Lower leg skin (tissue), 3 donors: ENCODE data around the gene MCM5.

Experiments
- POLR2A ChIP-seq, 2 donors: fragments of 450-650 bp; IDR thresholded peaks; one replicate each; pipeline ENCODE4 v1.6.1; 2016 to 2017; ENCODE audit warnings: antibody characterized with exemption in 2 of 2, mild to moderate bottlenecking in 1 of 2, moderate library complexity in 1 of 2
- TF ChIP-seq, protein P1 (sequence below), 3 donors: fragments of 450-650 bp; IDR thresholded peaks; one replicate each; pipeline ENCODE4 v1.5.1; 2016; ENCODE audit warnings: antibody characterized with exemption in 3 of 3, mild to moderate bottlenecking in 3 of 3, moderate library complexity in 2 of 3

DNA sequence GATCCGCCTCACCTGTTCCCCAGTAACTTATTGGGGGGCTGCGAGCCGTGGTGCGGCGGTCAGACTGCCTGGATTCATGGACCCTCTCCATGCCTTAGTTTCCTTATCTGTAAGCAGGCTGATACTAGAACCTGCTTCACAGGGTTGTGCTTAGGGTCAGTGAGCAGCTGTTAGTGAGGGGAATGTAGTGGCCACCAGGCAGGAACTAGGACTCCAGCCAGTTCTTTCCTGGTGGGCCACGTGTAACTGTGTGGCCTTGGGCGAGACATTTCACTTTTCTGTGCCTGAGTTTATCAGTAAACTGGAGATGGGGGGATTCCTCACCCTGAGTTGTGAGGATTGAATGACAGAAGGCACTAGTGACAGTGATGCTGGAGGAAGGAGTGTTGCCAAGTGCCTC, 24.8 kb downstream of the MCM5 start:
- TF ChIP-seq, protein P1, sequence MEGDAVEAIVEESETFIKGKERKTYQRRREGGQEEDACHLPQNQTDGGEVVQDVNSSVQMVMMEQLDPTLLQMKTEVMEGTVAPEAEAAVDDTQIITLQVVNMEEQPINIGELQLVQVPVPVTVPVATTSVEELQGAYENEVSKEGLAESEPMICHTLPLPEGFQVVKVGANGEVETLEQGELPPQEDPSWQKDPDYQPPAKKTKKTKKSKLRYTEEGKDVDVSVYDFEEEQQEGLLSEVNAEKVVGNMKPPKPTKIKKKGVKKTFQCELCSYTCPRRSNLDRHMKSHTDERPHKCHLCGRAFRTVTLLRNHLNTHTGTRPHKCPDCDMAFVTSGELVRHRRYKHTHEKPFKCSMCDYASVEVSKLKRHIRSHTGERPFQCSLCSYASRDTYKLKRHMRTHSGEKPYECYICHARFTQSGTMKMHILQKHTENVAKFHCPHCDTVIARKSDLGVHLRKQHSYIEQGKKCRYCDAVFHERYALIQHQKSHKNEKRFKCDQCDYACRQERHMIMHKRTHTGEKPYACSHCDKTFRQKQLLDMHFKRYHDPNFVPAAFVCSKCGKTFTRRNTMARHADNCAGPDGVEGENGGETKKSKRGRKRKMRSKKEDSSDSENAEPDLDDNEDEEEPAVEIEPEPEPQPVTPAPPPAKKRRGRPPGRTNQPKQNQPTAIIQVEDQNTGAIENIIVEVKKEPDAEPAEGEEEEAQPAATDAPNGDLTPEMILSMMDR (IDR thresholded peaks at IDR 0.05), result no peak
- TF ChIP-seq POLR2A (IDR thresholded peaks at IDR 0.05), result no peak
